GM19043 (cell line): ENCODE results near the gene ZNF292.
"Not testable (repeated sequence)": the region's sequence is repeated elsewhere in the genome, so short reads cannot be mapped to it uniquely, and the experiment has no call there.

Experiments used
- ATAC-seq: cut with Tn5 transposase; IDR thresholded peaks from one replicate; pipeline ENCODE4 v1.9.1; 2021; ENCODE audit warnings: low read depth; ENCODE audit not compliant: unreplicated experiment

Gene ZNF292

GRCh38 chr6:87259791-87260190, 104.4 kb downstream of the ZNF292 start:
- ATAC-seq, result no peak

GRCh38 chr6:87261534-87261933, 106.2 kb downstream of the ZNF292 start:
- ATAC-seq, result no peak

GRCh38 chr6:87264481-87264880, 109.1 kb downstream of the ZNF292 start:
- ATAC-seq, result no peak

GRCh38 chr6:87274660-87275274, 119.4 kb downstream of the ZNF292 start:
- no peak for ATAC-seq

GRCh38 chr6:87276624-87277023, 121.3 kb downstream of the ZNF292 start:
- ATAC-seq, result no peak

- ATAC-seq, result no peak
Measured at GRCh38 chr6:87277123-87277522, 121.8 kb downstream of the ZNF292 start.

GRCh38 chr6:87279196-87279595, 123.8 kb downstream of the ZNF292 start:
- ATAC-seq, result no peak

GRCh38 chr6:87281426-87281825, 126.1 kb downstream of the ZNF292 start:
- ATAC-seq, result no peak

GRCh38 chr6:87282743-87283142, 127.4 kb downstream of the ZNF292 start:
- ATAC-seq, result no peak

GRCh38 chr6:87283461-87283860, 128.1 kb downstream of the ZNF292 start:
- ATAC-seq, result no peak

GRCh38 chr6:87287251-87287650, 131.9 kb downstream of the ZNF292 start:
- ATAC-seq, result no peak

- no peak for ATAC-seq
Measured at GRCh38 chr6:87289571-87289970, 134.2 kb downstream of the ZNF292 start.

GRCh38 chr6:87291883-87292282, 136.5 kb downstream of the ZNF292 start:
- ATAC-seq, result no peak

- ATAC-seq, result no peak
Measured at GRCh38 chr6:87293526-87293925, 138.2 kb downstream of the ZNF292 start.

GRCh38 chr6:87297119-87297518, 141.8 kb downstream of the ZNF292 start:
- ATAC-seq, result no peak

- not testable (repeated sequence) for ATAC-seq
Measured at GRCh38 chr6:87301277-87301676, 145.9 kb downstream of the ZNF292 start.

GRCh38 chr6:87308970-87309369, 153.6 kb downstream of the ZNF292 start:
- ATAC-seq, result no peak

- ATAC-seq, result no peak
Measured at GRCh38 chr6:87312860-87313259, 157.5 kb downstream of the ZNF292 start.
